ENCODE data around the gene TMEM150C. TPM values are rescaled to one million over a fixed set of nuclear protein-coding genes. Genes with fewer than 3 reads are reported as not detected.

Gene TMEM150C
- polyA plus RNA-seq, 1 donor from 2014 or later = 4.9 TPM

DNA sequence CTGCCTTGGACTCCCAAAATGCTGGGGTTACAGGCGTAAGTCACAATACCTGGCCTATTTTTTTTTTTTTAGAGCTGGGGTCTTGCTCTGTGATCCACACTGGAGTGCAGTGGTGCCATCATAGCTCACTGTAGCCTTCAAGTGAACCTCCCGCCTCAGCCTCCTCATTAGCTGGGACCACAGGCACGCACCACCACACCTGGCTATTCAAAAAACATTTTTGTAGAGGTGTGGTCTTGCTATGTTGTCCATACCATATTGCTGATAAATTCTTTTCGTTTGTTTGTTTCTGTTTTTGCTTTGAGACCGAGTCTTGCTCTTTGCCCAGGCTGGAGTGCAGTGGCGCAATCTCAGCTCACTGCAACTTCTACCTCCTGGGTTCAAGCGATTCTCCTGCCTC, 109.8 kb downstream of the TMEM150C start:
- Histone ChIP-seq H3K9ac (ENCODE audit: low read length) (no peak overlapping the region), H2AFZ (ENCODE audit: low read depth, low read length) (no peak overlapping the region), H3K79me2 (replicated peaks; ENCODE audit: insufficient read depth, low read length) (peaks cover 7% of the 10 kb centered on the region), H3K27ac (ENCODE audit: low read length) (no peak overlapping the region), H3K9me3 (ENCODE audit: low read length) (no peaks in the 10 kb centered on the region), H4K20me1 (ENCODE audit: insufficient read depth) (no peaks in the 10 kb centered on the region), H3K27me3 (ENCODE audit: insufficient read depth, low read depth, low read length) (no peaks in the 10 kb centered on the region), H3F3A (ENCODE audit: insufficient read depth, low read length, poor library complexity, severe bottlenecking) (no peaks in the 10 kb centered on the region), H3K36me3 (ENCODE audit: insufficient read depth, low read length) (no peaks in the 10 kb centered on the region), H3K4me2 (ENCODE audit: low read length) (no peak overlapping the region), H3K9me2 (ENCODE audit: insufficient read depth, low read length) (no peaks in the 10 kb centered on the region), H3K4me3 (ENCODE audit: low read length) (no peak overlapping the region)
- TF ChIP-seq MXI1 (conservative IDR thresholded peaks at IDR 0.05; ENCODE audit: poor library complexity, severe bottlenecking) (no peak), POLR2AphosphoS5 (IDR thresholded peaks at IDR 0.05) (no peak), EZH2 (IDR thresholded peaks at IDR 0.05; ENCODE audit: borderline replicate concordance, insufficient read depth, low read length, poor library complexity, severe bottlenecking) (no peak), TAF1 (IDR thresholded peaks at IDR 0.05; ENCODE audit: low read depth) (no peak), RAD21 (conservative IDR thresholded peaks at IDR 0.05) (no peak), EP300 (conservative IDR thresholded peaks at IDR 0.05; ENCODE audit: poor library complexity, severe bottlenecking) (no peak), REST (IDR thresholded peaks at IDR 0.05; ENCODE audit: borderline replicate concordance) (no peak), SMC3 (conservative IDR thresholded peaks at IDR 0.05; ENCODE audit: poor library complexity) (no peak)
- TF ChIP-seq, protein P1, sequence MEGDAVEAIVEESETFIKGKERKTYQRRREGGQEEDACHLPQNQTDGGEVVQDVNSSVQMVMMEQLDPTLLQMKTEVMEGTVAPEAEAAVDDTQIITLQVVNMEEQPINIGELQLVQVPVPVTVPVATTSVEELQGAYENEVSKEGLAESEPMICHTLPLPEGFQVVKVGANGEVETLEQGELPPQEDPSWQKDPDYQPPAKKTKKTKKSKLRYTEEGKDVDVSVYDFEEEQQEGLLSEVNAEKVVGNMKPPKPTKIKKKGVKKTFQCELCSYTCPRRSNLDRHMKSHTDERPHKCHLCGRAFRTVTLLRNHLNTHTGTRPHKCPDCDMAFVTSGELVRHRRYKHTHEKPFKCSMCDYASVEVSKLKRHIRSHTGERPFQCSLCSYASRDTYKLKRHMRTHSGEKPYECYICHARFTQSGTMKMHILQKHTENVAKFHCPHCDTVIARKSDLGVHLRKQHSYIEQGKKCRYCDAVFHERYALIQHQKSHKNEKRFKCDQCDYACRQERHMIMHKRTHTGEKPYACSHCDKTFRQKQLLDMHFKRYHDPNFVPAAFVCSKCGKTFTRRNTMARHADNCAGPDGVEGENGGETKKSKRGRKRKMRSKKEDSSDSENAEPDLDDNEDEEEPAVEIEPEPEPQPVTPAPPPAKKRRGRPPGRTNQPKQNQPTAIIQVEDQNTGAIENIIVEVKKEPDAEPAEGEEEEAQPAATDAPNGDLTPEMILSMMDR (IDR thresholded peaks at IDR 0.05; ENCODE audit: poor library complexity, severe bottlenecking) = no peak

- H3K79me2 ChIP-seq (replicated peaks; ENCODE audit: insufficient read depth, low read length) = peaks cover 7% of the 10 kb centered on the region
- H3K9me2 ChIP-seq (ENCODE audit: insufficient read depth, low read length) = no peaks in the 10 kb centered on the region
- H3K4me3 ChIP-seq (ENCODE audit: low read length) = no peak overlapping the region
- H3K4me2 ChIP-seq (ENCODE audit: low read length) = no peak overlapping the region
- no peaks in the 10 kb centered on the region for H4K20me1 ChIP-seq (ENCODE audit: insufficient read depth)
- H3K36me3 ChIP-seq (ENCODE audit: insufficient read depth, low read length) = no peaks in the 10 kb centered on the region
- no peak overlapping the region for H3K9ac ChIP-seq (ENCODE audit: low read length)
- H3K9me3 ChIP-seq (ENCODE audit: low read length) = no peaks in the 10 kb centered on the region
- H3K27ac ChIP-seq (ENCODE audit: low read length) = no peak overlapping the region
- H2AFZ ChIP-seq (ENCODE audit: low read depth, low read length) = no peak overlapping the region
- no peaks in the 10 kb centered on the region for H3K27me3 ChIP-seq (ENCODE audit: insufficient read depth, low read depth, low read length)
- TF ChIP-seq SMC3 (conservative IDR thresholded peaks at IDR 0.05; ENCODE audit: poor library complexity) (no peak), EZH2 (IDR thresholded peaks at IDR 0.05; ENCODE audit: borderline replicate concordance, insufficient read depth, low read length, poor library complexity, severe bottlenecking) (no peak), POLR2AphosphoS5 (IDR thresholded peaks at IDR 0.05) (no peak)
- H3F3A ChIP-seq (ENCODE audit: insufficient read depth, low read length, poor library complexity, severe bottlenecking) = no peaks in the 10 kb centered on the region
Measured at GRCh38 chr4:82450966-82451755, 110.6 kb downstream of the TMEM150C start.

All from neural cell (in vitro differentiated cells).